Osteoblast (primary cell): ENCODE measurements around the gene SCN9A. TPM values are rescaled to one million over a fixed set of nuclear protein-coding genes. Genes with fewer than 3 reads are reported as not detected.
A peak's percentile ranks its signal among the peaks of the same experiment; 100 is the strongest.

Experiments used
- DNase-seq: peaks from one replicate; pipeline ENCODE4 v3.0.0; 2011; ENCODE audit warnings: low spot score, mixed read lengths; ENCODE audit not compliant: insufficient read length; ENCODE audit errors: missing footprints
- H2AFZ ChIP-seq: 2 replicates; pipeline ENCODE4 v1.6.0; 2011; ENCODE audit warnings: mild to moderate bottlenecking, low read length
- H3K27ac ChIP-seq: 2 replicates; pipeline ENCODE4 v1.5.1; 2011; ENCODE audit warnings: mild to moderate bottlenecking, low read depth, low read length, moderate library complexity
- H3K27me3 ChIP-seq: 2 replicates; pipeline ENCODE4 v1.6.0; 2012; ENCODE audit warnings: mild to moderate bottlenecking, control low read depth, inconsistent platforms, low read length, moderate library complexity; ENCODE audit not compliant: insufficient read depth
- H3K36me3 ChIP-seq: 2 replicates; pipeline ENCODE4 v1.5.1; 2011; ENCODE audit warnings: mild to moderate bottlenecking, low read length, control low read depth, moderate library complexity; ENCODE audit not compliant: insufficient read depth
- H3K4me1 ChIP-seq: 2 replicates; pipeline ENCODE4 v1.5.1; 2011; ENCODE audit warnings: mild to moderate bottlenecking, low read length, control low read depth, moderate library complexity; ENCODE audit not compliant: insufficient read depth
- H3K4me2 ChIP-seq: 2 replicates; pipeline ENCODE4 v1.6.0; 2011; ENCODE audit warnings: mild to moderate bottlenecking, low read length; ENCODE audit not compliant: insufficient read depth
- H3K4me3 ChIP-seq: fragments of 200-600 bp; sonication (generic); 3 replicates; pipeline ENCODE4 v1.5.1; 2012; ENCODE audit warnings: mild to moderate bottlenecking, low read length, inconsistent platforms; ENCODE audit not compliant: insufficient read depth
- H3K79me2 ChIP-seq: 2 replicates; pipeline ENCODE4 v1.6.0; 2012; ENCODE audit warnings: mild to moderate bottlenecking, low read length, control low read depth, inconsistent platforms; ENCODE audit not compliant: insufficient read depth
- H3K9me3 ChIP-seq: 2 replicates; pipeline ENCODE4 v1.5.1; 2011; ENCODE audit warnings: low read depth, low read length, control low read depth
- H4K20me1 ChIP-seq: 2 replicates; pipeline ENCODE4 v1.6.0; 2012; ENCODE audit warnings: mild to moderate bottlenecking, low read length, control low read depth; ENCODE audit not compliant: insufficient read depth
- total RNA-seq: library from RNA; depleted of rRNA; stranded (reverse); fragments of >200 nt; gene quantifications from 2 replicates; pipeline ENCODE4 v1.2.3, GENCODE V29; 2012
- TF ChIP-seq, protein P1 (sequence below): IDR thresholded peaks from 2 replicates; pipeline ENCODE4 v1.5.1; 2011; ENCODE audit warnings: mild to moderate bottlenecking, low read depth, low read length, moderate library complexity; ENCODE audit errors: extremely low read depth

The SCN9A gene
- total RNA-seq, 1 donor: 1.8 TPM

- Histone ChIP-seq H3K36me3 (no peaks in the 10 kb centered on the region), H3K27ac (no peak overlapping the region), H2AFZ (no peak overlapping the region), H3K27me3 (no peaks in the 10 kb centered on the region), H4K20me1 (no peaks in the 10 kb centered on the region), H3K79me2 (no peaks in the 10 kb centered on the region), H3K4me1 (no peaks in the 10 kb centered on the region), H3K4me2 (no peak overlapping the region), H3K9me3 (no peaks in the 10 kb centered on the region), H3K4me3 (no peak overlapping the region)
- DNase-seq: no peak
- TF ChIP-seq, protein P1, sequence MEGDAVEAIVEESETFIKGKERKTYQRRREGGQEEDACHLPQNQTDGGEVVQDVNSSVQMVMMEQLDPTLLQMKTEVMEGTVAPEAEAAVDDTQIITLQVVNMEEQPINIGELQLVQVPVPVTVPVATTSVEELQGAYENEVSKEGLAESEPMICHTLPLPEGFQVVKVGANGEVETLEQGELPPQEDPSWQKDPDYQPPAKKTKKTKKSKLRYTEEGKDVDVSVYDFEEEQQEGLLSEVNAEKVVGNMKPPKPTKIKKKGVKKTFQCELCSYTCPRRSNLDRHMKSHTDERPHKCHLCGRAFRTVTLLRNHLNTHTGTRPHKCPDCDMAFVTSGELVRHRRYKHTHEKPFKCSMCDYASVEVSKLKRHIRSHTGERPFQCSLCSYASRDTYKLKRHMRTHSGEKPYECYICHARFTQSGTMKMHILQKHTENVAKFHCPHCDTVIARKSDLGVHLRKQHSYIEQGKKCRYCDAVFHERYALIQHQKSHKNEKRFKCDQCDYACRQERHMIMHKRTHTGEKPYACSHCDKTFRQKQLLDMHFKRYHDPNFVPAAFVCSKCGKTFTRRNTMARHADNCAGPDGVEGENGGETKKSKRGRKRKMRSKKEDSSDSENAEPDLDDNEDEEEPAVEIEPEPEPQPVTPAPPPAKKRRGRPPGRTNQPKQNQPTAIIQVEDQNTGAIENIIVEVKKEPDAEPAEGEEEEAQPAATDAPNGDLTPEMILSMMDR: no peak
These were observed 17.3 kb upstream of the SCN9A start for GRCh38 chr2:166393008-166393407.

GRCh38 chr2:166388481-166389070 lies 12.8 kb upstream of the SCN9A start:
- Histone ChIP-seq H3K4me1 (no peaks in the 10 kb centered on the region), H3K27ac (no peak overlapping the region), H2AFZ (peak overlapping the region; percentile 43), H3K9me3 (no peaks in the 10 kb centered on the region), H3K36me3 (no peaks in the 10 kb centered on the region), H3K79me2 (no peaks in the 10 kb centered on the region), H3K4me2 (no peak overlapping the region), H3K4me3 (no peak overlapping the region), H3K27me3 (no peaks in the 10 kb centered on the region), H4K20me1 (no peaks in the 10 kb centered on the region)
- TF ChIP-seq, protein P1: no peak
- DNase-seq: no peak

GRCh38 chr2:166385313-166385712 lies 9.6 kb upstream of the SCN9A start:
- DNase-seq: no peak
- H2AFZ ChIP-seq: peak overlapping the region; percentile 23
- TF ChIP-seq, protein P1: no peak

GRCh38 chr2:166384774-166385173 lies 9.0 kb upstream of the SCN9A start:
- H4K20me1 ChIP-seq: no peaks in the 10 kb centered on the region
- peak overlapping the region; percentile 24 for H3K4me2 ChIP-seq
- no peaks in the 10 kb centered on the region for H3K36me3 ChIP-seq
- H3K4me1 ChIP-seq: no peaks in the 10 kb centered on the region
- H3K9me3 ChIP-seq: no peaks in the 10 kb centered on the region
- no peaks in the 10 kb centered on the region for H3K79me2 ChIP-seq
- peaks cover 4% of the 10 kb centered on the region for H3K27me3 ChIP-seq
- DNase-seq: no peak
- no peak overlapping the region for H3K27ac ChIP-seq
- H2AFZ ChIP-seq: no peak overlapping the region
- H3K4me3 ChIP-seq: no peak overlapping the region
- TF ChIP-seq, protein P1: peak; percentile 51

More at GRCh38 chr2:166385313-166385712, 9.6 kb upstream of the SCN9A start:
- no peaks in the 10 kb centered on the region for H3K36me3 ChIP-seq
- no peaks in the 10 kb centered on the region for H3K4me1 ChIP-seq
- H3K4me3 ChIP-seq: no peak overlapping the region
- H3K27ac ChIP-seq: no peak overlapping the region
- H3K79me2 ChIP-seq: no peaks in the 10 kb centered on the region
- no peaks in the 10 kb centered on the region for H4K20me1 ChIP-seq
- peaks cover 4% of the 10 kb centered on the region for H3K27me3 ChIP-seq
- H3K9me3 ChIP-seq: no peaks in the 10 kb centered on the region
- no peak overlapping the region for H3K4me2 ChIP-seq
